Epidermal melanocyte (primary cell): ENCODE data around the gene CTLA4.

Experiments
- DNase-seq: peaks from one replicate; pipeline ENCODE4 v3.0.0; 2011; ENCODE audit warnings: low spot score; ENCODE audit not compliant: insufficient read length

Gene CTLA4

GRCh38 chr2:203867561-203868200, at the start of gene CTLA4:
Gene CTLA4 (plus strand): TSS chr2:203867771. CDS start chr2:203867943, 172 bp downstream.
- DNase-seq = no peak

DNA sequence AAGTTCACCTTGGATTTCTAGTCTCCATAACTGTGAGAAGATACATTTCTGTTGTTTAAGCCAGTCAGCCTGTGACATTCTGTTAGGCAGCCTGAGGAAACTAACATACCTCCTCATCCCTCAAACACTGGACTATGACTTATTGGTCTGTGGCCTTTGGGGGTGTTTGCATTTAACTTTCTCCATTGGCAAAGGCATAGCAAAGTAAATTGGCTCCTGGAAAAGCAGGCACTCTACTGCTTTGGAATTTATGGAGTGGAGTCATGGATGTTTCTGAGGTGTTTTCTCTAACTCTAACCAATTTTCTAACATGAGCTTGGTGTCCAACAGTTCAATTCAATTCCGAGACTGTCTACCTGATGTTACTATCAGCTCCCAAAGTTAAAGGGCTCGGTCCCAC, 48.9 kb upstream of the CTLA4 start:
- no peak for DNase-seq

DNA sequence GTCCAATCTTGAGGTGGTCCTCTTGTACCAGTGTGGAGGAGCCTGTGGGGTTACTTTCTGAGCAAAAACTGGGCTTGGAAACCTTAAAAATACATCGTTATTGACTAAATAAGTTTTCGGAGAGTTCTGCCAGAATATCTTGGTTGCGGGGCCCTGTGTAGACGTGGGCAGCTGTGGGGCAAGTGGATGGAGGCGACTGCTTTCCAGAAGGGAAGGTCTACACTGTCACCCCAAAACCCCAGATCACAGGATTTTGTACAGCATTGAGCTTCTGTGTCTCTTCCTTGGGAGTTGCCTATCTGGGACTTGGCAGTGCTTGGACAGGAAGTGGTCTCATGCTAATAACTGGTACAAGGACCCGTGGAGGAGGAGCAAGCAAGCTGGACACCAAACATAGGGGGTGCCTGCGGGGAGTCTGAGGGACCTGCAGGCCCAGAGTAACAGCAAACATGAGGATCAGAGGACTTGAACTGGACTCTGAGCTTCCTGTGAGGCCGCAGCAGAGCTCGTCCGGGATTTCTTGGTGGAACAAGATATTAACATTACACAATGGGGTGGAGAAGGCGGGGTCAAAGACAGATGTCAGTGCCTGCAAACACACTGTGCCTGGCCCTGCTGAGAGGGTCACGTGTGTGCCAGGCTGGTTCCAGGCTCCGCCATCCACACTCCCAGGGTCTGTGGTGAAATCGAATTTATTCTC, 48.0 kb upstream of the CTLA4 start:
- DNase-seq = no peak

DNA sequence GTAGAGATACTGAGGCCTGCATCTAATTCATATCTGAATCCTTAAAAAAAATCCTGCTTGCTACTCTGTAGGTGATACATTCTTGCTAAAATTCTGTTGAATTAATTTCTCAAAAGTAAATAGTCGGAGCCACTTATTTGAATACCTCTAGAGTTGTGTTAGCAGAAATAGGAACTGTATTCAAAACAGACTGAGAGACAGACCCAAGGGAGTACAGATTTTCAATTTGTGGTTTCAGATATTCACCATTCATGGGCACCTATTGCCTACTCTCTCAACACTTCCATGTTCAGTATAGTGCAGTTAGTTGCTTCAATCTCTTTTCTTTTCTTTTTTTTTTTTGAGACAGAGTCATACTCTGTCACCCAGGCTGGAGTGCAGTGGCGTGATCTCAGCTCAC, 46.6 kb upstream of the CTLA4 start:
- no peak for DNase-seq

- DNase-seq = no peak
Measured at GRCh38 chr2:203822240-203822639, 45.3 kb upstream of the CTLA4 start.

GRCh38 chr2:203823173-203823572, 44.4 kb upstream of the CTLA4 start:
- no peak for DNase-seq

GRCh38 chr2:203824057-203824456, 43.5 kb upstream of the CTLA4 start:
- DNase-seq = no peak

DNA sequence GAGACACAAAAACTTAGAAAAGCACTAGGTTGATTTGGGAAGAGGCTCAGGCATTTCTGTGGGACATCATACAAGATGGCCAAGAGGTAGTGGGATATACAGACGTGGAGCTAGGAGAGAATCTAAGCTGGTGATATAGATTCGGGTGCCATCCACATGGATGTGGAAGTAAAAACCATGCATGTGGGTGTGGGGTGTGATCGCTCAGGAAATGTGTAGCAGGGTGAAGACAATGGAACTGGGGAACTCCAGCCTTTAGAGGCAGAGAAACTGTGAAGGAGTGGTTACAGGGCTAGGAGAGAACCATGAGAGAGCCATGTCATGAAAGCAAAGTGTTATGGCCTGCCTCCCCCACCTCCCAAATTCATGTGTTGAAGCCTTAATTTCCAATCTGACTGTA, 43.0 kb upstream of the CTLA4 start:
- no peak for DNase-seq

- DNase-seq = no peak
Measured at GRCh38 chr2:203826704-203827103, 40.9 kb upstream of the CTLA4 start.

DNA sequence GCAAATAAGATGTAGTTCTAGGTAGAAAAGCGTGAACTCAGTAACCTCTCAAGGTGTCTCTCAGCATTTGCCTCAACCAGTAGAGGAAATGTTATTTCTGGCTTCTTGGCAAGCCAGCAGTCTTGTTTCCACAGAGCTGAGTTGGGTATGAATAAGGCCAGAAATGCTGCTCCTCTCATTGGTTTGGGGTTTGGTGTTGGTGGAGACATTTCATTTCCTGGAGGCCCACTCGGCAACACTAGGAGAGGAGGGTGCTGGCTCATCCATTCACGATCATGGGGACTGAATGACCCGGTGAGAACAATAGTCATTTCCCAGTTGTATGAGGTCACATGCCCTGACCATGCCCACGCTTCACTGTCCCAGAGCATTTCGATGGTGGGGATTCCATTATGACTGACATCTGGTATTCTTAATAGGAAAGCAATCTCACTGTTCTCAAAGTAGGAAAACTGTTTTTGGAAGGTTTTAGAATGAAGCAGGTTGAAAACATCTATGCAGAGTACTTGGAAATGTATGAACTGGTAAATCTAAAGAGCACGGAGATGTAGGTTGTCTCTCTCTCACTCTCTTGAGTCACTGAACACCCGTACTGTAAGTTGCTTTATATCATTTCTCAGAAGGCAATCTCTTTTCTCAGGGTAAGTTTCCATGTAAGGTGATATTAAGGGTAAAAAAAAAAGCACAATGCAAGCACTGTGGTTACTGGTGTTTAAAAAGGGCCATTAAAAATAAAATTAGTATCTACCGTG, 37.1 kb upstream of the CTLA4 start:
- no peak for DNase-seq

- DNase-seq = no peak
Measured at GRCh38 chr2:203835420-203835819, 32.2 kb upstream of the CTLA4 start.

- no peak for DNase-seq
Measured at GRCh38 chr2:203835892-203836800, 31.4 kb upstream of the CTLA4 start.

GRCh38 chr2:203840655-203841205, 26.8 kb upstream of the CTLA4 start:
- DNase-seq = no peak

- DNase-seq = no peak
Measured at GRCh38 chr2:203841654-203842053, 25.9 kb upstream of the CTLA4 start.

DNA sequence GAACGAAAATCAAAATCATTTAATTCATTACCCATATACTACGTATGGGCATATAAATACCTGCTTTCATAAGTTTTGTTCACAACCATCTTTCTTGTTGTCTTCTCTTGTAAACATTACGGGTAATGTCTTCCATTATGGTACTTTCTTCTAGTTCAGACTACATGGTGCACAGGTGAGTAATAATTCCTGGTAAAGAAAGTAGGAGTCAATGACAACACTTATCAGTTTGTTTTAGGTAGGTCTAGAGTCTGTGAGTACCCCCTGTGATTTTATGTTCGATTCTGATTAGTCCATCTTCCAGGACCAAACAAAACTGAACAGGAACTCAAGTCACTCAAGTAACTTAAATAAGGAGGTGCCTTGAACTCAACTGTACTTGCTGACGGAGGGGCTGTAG, 25.2 kb upstream of the CTLA4 start:
- no peak for DNase-seq

- no peak for DNase-seq
Measured at GRCh38 chr2:203846490-203847105, 21.0 kb upstream of the CTLA4 start.

DNA sequence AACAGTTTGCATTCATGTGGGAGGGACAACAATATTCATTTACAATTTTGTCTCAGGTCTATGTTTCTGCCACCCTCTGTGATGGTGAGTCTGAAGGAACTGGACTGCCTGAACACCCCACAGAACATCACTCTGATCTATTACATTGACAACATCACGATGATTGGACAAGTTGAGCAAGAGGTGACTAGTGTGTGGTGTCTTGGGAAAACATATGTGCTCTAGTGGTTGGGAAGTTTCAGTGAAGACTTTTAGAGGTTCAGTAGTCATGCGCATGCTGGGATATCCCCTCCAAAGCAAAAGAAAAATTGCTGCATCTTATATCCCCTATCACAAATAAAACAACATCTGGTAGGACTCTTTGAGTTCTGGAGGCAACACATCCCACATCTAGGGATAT, 18.6 kb upstream of the CTLA4 start:
- DNase-seq = no peak

- DNase-seq = no peak
Measured at GRCh38 chr2:203852760-203853159, 14.8 kb upstream of the CTLA4 start.

DNA sequence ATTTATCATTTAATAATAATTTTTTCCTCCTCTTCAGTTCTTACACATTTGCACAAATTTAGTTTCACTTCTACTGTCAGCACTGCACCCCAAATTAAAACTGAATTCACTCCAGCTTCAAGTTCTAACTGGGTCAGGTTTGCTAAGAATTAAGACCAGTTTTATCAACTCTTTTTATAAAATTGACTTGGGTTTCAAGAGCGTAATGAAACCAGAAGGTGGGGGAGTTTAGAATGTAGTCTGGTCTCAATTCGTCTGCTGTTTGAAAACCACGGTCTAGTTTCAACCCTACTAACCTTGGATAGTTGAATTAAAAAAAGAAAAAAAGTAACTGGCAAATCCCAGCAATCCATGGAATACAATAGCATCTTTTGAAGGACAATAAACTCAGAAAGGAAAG, 14.3 kb upstream of the CTLA4 start:
- no peak for DNase-seq

GRCh38 chr2:203853722-203854121, 13.8 kb upstream of the CTLA4 start:
- DNase-seq = no peak

- no peak for DNase-seq
Measured at GRCh38 chr2:203855274-203855673, 12.3 kb upstream of the CTLA4 start.
